ENCODE results near the gene PACS2.

PACS2 gene

DNA sequence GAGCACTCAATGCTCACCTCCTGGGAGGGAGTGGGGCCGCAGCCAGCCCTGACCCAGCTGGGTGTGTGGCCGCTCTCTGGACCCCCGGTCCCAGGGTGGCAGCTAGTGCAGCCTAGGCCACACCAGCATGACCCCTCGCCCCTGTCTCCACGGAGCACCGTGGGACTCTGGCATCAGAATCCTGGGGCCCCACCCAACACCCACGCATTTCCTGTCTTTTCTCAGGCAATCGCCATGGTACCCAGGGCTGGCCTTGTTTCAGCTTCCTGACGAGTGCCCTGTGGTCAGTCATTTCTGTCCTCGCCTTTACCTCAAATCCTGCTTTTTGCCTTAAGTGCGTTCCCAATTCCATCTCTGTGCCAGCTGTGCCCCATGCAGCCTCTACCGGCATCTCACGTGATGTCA, 15.9 kb downstream of the PACS2 start:
- ChIA-PET CTCF (no interaction called here), POLR2A (no interaction called here)
- TF ChIP-seq, protein P1, sequence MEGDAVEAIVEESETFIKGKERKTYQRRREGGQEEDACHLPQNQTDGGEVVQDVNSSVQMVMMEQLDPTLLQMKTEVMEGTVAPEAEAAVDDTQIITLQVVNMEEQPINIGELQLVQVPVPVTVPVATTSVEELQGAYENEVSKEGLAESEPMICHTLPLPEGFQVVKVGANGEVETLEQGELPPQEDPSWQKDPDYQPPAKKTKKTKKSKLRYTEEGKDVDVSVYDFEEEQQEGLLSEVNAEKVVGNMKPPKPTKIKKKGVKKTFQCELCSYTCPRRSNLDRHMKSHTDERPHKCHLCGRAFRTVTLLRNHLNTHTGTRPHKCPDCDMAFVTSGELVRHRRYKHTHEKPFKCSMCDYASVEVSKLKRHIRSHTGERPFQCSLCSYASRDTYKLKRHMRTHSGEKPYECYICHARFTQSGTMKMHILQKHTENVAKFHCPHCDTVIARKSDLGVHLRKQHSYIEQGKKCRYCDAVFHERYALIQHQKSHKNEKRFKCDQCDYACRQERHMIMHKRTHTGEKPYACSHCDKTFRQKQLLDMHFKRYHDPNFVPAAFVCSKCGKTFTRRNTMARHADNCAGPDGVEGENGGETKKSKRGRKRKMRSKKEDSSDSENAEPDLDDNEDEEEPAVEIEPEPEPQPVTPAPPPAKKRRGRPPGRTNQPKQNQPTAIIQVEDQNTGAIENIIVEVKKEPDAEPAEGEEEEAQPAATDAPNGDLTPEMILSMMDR (IDR thresholded peaks at IDR 0.05; ENCODE audit: control extremely low read depth, extremely low read depth, low read depth, missing control alignments) = no peak
- DNase-seq (ENCODE audit: extremely low spot score) = no peak

DNA sequence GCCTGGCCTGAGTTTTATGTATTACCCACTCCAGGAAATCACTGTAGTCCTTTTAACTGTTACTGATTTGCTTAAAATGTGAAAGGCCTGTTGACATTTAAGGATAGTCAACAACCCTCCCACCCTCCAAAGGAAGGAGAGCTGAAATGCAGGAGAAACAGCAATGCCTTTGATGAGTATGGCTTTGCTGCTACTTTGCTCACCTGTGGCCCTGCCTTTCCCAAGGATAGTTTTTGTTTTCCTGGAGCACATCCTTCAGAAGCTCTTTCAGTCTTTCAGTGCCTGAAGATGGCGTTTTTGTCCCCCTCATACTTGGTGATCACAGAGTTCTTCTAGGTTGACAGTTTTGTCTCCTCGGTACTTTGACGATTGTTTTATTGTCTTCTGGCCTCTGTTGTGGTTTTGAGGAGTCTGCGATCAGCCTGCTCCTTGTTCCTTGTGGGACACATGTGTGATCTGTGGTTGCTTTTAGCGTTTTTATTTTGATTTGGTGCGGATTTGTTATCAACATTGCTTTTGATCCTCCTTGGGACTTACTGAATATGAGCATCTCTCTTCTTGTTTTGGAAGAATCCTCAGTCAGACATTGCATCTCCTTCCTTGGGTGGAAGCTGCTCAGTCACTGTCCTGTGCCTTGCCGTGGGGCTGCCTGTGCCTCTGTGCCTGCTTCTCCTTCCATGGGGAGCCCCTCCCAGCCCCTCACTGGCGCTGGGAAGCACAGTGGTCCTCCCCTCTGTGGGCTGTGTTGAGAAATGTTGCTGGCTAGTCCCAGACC, 17.2 kb downstream of the PACS2 start:
- POLR2A ChIA-PET = no interaction called here
- CTCF ChIA-PET = interaction anchor here (1.0 kb wide), 1 partner anchor 8 kb away, joined by 4 read pairs; no protein-coding TSS in a partner anchor
- TF ChIP-seq, protein P1 (IDR thresholded peaks at IDR 0.05; ENCODE audit: control extremely low read depth, extremely low read depth, low read depth, missing control alignments) = no peak
- no peak for DNase-seq (ENCODE audit: extremely low spot score)

DNA sequence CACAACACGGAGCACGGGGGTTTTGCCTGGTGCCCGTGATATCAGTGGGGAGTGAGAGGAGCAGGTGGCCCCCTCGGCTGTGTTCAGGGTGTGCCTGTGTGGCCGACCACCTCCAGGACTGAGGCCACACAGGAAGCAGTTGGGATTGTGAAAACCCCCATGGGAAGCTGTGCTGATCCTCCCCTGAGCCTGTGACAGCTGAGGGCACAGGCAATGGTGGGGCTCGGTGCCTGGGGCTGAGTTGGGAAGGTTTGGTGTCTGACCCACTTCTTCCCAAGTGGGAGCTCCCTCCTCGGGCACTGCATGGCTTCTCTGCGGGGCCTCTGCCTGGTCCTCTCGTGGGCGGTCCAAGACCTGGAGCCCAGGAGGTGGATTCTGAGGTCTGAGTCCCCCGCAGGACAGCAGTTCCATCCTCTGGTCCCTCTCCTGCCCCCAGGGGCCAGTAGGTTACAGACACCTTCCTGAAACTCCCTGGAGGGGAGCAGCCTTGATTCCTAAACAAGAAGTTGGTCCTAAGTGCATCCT, 17.9 kb downstream of the PACS2 start:
- TF ChIP-seq, protein P1 (IDR thresholded peaks at IDR 0.05; ENCODE audit: control extremely low read depth, extremely low read depth, low read depth, missing control alignments) = no peak
- CTCF ChIA-PET = interaction anchor here (1.2 kb wide), 1 partner anchor 16 kb away, joined by 3 read pairs; no protein-coding TSS in a partner anchor
- no peak for DNase-seq (ENCODE audit: extremely low spot score)
- POLR2A ChIA-PET = no interaction called here

DNA sequence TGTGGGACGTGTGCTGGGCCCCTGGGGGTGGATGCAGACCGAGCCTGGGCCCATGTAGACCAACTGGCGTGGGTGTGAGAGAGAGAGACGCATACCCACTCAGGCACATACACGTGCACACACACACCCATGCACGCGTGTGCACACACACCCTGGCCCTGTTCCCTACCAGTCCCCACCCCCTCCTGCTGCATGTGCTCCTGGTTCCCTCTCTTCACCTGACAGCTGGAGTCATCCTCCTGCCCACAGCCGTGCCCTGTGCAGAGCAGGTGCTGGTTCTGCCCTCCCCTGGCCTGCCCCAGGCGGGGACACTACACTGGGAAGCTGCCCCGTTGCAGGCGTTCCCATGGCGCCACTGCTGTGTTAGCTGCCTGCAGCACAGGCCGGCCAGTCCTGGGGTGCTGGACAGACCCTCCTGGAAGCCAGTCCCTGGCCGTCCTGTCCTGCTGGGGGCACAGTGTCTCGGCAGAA, 18.5 kb downstream of the PACS2 start:
- POLR2A ChIA-PET = no interaction called here
- TF ChIP-seq, protein P1 (IDR thresholded peaks at IDR 0.05; ENCODE audit: control extremely low read depth, extremely low read depth, low read depth, missing control alignments) = no peak
- no peak for DNase-seq (ENCODE audit: extremely low spot score)
- CTCF ChIA-PET = interaction anchor here (1.2 to 1.3 kb wide), 2 partner anchors 16 to 33 kb away, joined by 3 read pairs; no protein-coding TSS in a partner anchor

DNA sequence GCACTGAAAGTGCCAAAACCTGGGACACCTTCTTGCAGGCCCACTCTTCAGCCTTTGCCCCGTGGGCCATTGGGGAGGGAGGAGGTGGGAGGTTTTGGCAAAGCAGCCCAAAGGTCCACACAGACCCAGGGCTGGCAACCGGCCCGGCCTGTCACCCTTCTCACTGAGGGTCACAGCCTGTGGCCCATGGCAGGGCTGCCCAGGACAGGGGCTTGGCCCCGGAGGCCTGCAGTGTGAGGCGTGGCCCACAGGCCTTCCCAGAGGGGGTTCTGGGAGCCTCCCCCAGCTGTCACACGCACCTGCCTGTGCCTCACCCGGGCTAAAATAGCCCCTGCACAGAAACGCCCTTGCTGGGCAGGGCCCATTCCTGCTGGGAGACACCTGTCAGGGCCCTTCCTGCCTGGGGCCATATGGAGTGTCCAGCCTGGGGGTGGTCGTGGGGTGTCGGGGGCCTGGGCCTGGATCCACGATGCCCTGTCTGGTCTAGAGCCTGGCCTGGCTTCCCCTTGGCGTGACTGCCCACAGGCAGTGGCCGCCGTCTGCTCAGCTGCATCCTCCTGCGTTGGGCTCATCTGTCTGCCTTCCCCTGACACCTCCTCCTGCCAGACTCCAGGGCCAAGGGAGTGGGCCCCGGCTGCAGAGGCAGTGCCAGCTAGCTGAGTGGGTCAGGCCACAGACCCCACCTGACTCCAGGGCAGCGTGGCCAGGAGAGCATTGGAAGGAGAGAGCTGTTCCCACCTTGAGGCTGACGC, 19.2 kb downstream of the PACS2 start:
- no peak for DNase-seq (ENCODE audit: extremely low spot score)
- TF ChIP-seq, protein P1 (IDR thresholded peaks at IDR 0.05; ENCODE audit: control extremely low read depth, extremely low read depth, low read depth, missing control alignments) = no peak
- ChIA-PET POLR2A (no interaction called here), CTCF (interaction anchor here (0.9 to 1.7 kb wide), 7 partner anchors 11 to 1084 kb away, joined by 3 to 4 read pairs (median 4); no protein-coding TSS in a partner anchor)

All from GM10248 (cell line).